ENCODE results near the gene NEK4. TPM values are rescaled to one million over a fixed set of nuclear protein-coding genes. Genes with fewer than 3 reads are reported as not detected.

Gene NEK4
- 14.8 and 18.7 TPM in 2 replicates for total RNA-seq

GRCh38 chr3:52770496-52771333 is at the start of gene NEK4:
NEK4 (minus strand) TSS chr3:52770940; CDS start chr3:52770746, 194 bp downstream.

GRCh38 chr3:52794612-52795099 is 23.9 kb upstream of the NEK4 start, which contains the start of gene ITIH3:
ITIH3 (plus strand) TSS chr3:52794796; CDS start chr3:52794804, 8 bp downstream.

GRCh38 chr3:52777127-52777958 is 6.6 kb upstream of the NEK4 start, which contains the start of gene ITIH1:
ITIH1 (plus strand) TSS chr3:52777599; CDS start chr3:52777616, 17 bp downstream.

GRCh38 chr3:52705688-52706686 is 64.8 kb downstream of the NEK4 start, which contains the start of the genes GLT8D1 and SPCS1:
GLT8D1 (minus strand) TSS chr3:52705791; CDS start chr3:52700460, 5,331 bp downstream.
SPCS1 (plus strand) TSS chr3:52706106; CDS start chr3:52706247, 141 bp downstream.

GRCh38 chr3:52685709-52686691 is 84.7 kb downstream of the NEK4 start, which contains the start of the genes GNL3 and PBRM1:
GNL3 (plus strand) TSS chr3:52686032; CDS start chr3:52686093, 61 bp downstream.
PBRM1 (minus strand) TSS chr3:52685913.

Other genes starting within 250 kb of the NEK4 start
- gene NT5DC2, start 237.1 kb downstream of the NEK4 start, total RNA-seq, result 61.9 and 80.4 TPM in 2 replicates
- gene UQCC5, start 234.3 kb downstream of the NEK4 start, total RNA-seq, result 7.3 and 11.6 TPM in 2 replicates
- gene PBRM1, start 85.0 kb downstream of the NEK4 start, total RNA-seq, result 50.8 and 60.8 TPM in 2 replicates
- 121 and 123 TPM in 2 replicates for gene GNL3, start 84.9 kb downstream of the NEK4 start, total RNA-seq
- 60.3 and 96.1 TPM in 2 replicates for gene GLT8D1, start 65.1 kb downstream of the NEK4 start, total RNA-seq
- gene SPCS1, start 64.8 kb downstream of the NEK4 start, total RNA-seq, result 34.4 and 36.6 TPM in 2 replicates
- gene ITIH1, start 6.7 kb upstream of the NEK4 start, total RNA-seq, result not detected in 2 replicates
- 0.09 TPM in 1 of 2 replicates, not detected in the other for gene ITIH3, start 23.9 kb upstream of the NEK4 start, total RNA-seq
- 0.38 and 0.72 TPM in 2 replicates for gene ITIH4, start 59.7 kb upstream of the NEK4 start, total RNA-seq
- gene MUSTN1, start 64.1 kb upstream of the NEK4 start, total RNA-seq, result not detected in 2 replicates
- gene STIMATE, start 126.6 kb upstream of the NEK4 start, total RNA-seq, result 11.2 and 12.4 TPM in 2 replicates